HEK293T (cell line): ENCODE results near the gene PAX8.

Source experiments
- BHLHE40 ChIP-seq: fragments of 450-650 bp; IDR thresholded peaks from 2 replicates; pipeline ENCODE4 v1.6.1; 2016; ENCODE audit warnings: mild to moderate bottlenecking, moderate library complexity, borderline replicate concordance
- TARDBP ChIP-seq: fragments of 450-650 bp; IDR thresholded peaks from 2 replicates; pipeline ENCODE4 v1.6.1; 2016

DNA sequence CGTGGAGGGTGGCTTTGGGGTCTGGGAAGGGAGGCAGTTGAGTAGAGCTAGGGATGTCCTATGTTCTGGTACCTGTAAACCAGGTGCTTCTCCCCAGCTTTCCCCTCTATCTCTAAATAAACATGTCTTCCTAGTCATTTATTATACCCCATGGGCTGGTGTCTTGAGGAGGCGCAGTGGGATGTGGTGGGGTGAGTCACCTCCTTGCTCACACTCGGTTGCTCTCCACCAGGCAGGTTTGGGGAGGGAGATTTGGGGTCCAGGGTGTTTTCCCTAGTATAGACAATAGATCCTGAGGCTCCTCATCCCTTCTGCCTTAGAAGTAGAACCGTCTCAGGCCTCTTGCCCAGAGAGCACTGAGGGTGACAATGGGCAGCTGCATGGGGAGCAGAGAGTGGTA lies 99.8 kb downstream of the PAX8 start:
- TF ChIP-seq TARDBP (no peak), BHLHE40 (no peak)
